KOPT-K1 (cell line): Measurements from ENCODE around the gene CALCR.

Experiments
- H3K27ac ChIP-seq: fragments of 200-600 bp; sonication (generic); 2 replicates; pipeline ENCODE4 v1.5.1; 2016; ENCODE audit warnings: antibody characterized with exemption, mild to moderate bottlenecking, low read depth, low read length; ENCODE audit not compliant: poor library complexity, severe bottlenecking
- H3K36me3 ChIP-seq: fragments of 200-600 bp; sonication (generic); 2 replicates; pipeline ENCODE4 v1.5.1; 2017; ENCODE audit warnings: antibody characterized with exemption, mild to moderate bottlenecking, low read length, moderate library complexity; ENCODE audit not compliant: insufficient read depth
- H3K9me3 ChIP-seq: fragments of 200-600 bp; sonication (generic); 2 replicates; pipeline ENCODE4 v1.5.1; 2017; ENCODE audit warnings: antibody characterized with exemption, low read length, mild to moderate bottlenecking; ENCODE audit not compliant: insufficient read depth, poor library complexity, severe bottlenecking

Gene CALCR

GRCh38 chr7:93435791-93436190 is 138.7 kb downstream of the CALCR start:
- Histone ChIP-seq H3K9me3 (no peaks in the 10 kb centered on the region), H3K36me3 (no peaks in the 10 kb centered on the region), H3K27ac (no peak overlapping the region)

GRCh38 chr7:93432130-93432529 is 142.4 kb downstream of the CALCR start:
- Histone ChIP-seq H3K9me3 (no peaks in the 10 kb centered on the region), H3K36me3 (no peaks in the 10 kb centered on the region)

GRCh38 chr7:93430917-93431588 is 143.5 kb downstream of the CALCR start:
- H3K27ac ChIP-seq = no peak overlapping the region
- no peaks in the 10 kb centered on the region for H3K9me3 ChIP-seq
- H3K36me3 ChIP-seq = no peaks in the 10 kb centered on the region

More at GRCh38 chr7:93432130-93432529, 142.4 kb downstream of the CALCR start:
- H3K27ac ChIP-seq = no peak overlapping the region

- Histone ChIP-seq H3K9me3 (no peaks in the 10 kb centered on the region), H3K27ac (no peak overlapping the region), H3K36me3 (no peaks in the 10 kb centered on the region)
These were observed 145.0 kb downstream of the CALCR start for GRCh38 chr7:93429563-93429962.

GRCh38 chr7:93427107-93427506 is 147.4 kb downstream of the CALCR start:
- Histone ChIP-seq H3K27ac (no peak overlapping the region), H3K9me3 (no peaks in the 10 kb centered on the region), H3K36me3 (no peaks in the 10 kb centered on the region)

- Histone ChIP-seq H3K36me3 (no peaks in the 10 kb centered on the region), H3K9me3 (no peaks in the 10 kb centered on the region), H3K27ac (no peak overlapping the region)
These were observed 148.3 kb downstream of the CALCR start for GRCh38 chr7:93426155-93426696.

- Histone ChIP-seq H3K27ac (no peak overlapping the region), H3K9me3 (no peaks in the 10 kb centered on the region)
These were observed 159.9 kb downstream of the CALCR start for GRCh38 chr7:93414574-93414973.

GRCh38 chr7:93409324-93409723 is 165.2 kb downstream of the CALCR start:
- no peak overlapping the region for H3K27ac ChIP-seq
- H3K9me3 ChIP-seq = peaks cover 7% of the 10 kb centered on the region
- no peaks in the 10 kb centered on the region for H3K36me3 ChIP-seq

More at GRCh38 chr7:93414574-93414973, 159.9 kb downstream of the CALCR start:
- H3K36me3 ChIP-seq = no peaks in the 10 kb centered on the region

GRCh38 chr7:93407239-93407638 is 167.3 kb downstream of the CALCR start:
- H3K36me3 ChIP-seq = no peaks in the 10 kb centered on the region
- H3K9me3 ChIP-seq = peaks cover 7% of the 10 kb centered on the region
- H3K27ac ChIP-seq = no peak overlapping the region

- Histone ChIP-seq H3K27ac (no peak overlapping the region), H3K9me3 (peaks cover 7% of the 10 kb centered on the region), H3K36me3 (no peaks in the 10 kb centered on the region)
These were observed 171.6 kb downstream of the CALCR start for GRCh38 chr7:93402944-93403343.

- Histone ChIP-seq H3K36me3 (no peaks in the 10 kb centered on the region), H3K9me3 (no peaks in the 10 kb centered on the region), H3K27ac (no peak overlapping the region)
These were observed 174.9 kb downstream of the CALCR start for GRCh38 chr7:93399642-93400041.

GRCh38 chr7:93392984-93393383 is 181.5 kb downstream of the CALCR start:
- no peaks in the 10 kb centered on the region for H3K9me3 ChIP-seq
- no peaks in the 10 kb centered on the region for H3K36me3 ChIP-seq
- no peak overlapping the region for H3K27ac ChIP-seq

GRCh38 chr7:93390660-93391059 is 183.9 kb downstream of the CALCR start:
- no peak overlapping the region for H3K27ac ChIP-seq
- H3K36me3 ChIP-seq = no peaks in the 10 kb centered on the region
- no peaks in the 10 kb centered on the region for H3K9me3 ChIP-seq

- Histone ChIP-seq H3K9me3 (no peaks in the 10 kb centered on the region), H3K27ac (no peak overlapping the region), H3K36me3 (no peaks in the 10 kb centered on the region)
These were observed 192.2 kb downstream of the CALCR start for GRCh38 chr7:93382362-93382761.

GRCh38 chr7:93378131-93378760 is 196.3 kb downstream of the CALCR start:
- H3K36me3 ChIP-seq = no peaks in the 10 kb centered on the region
- H3K27ac ChIP-seq = no peak overlapping the region
- no peaks in the 10 kb centered on the region for H3K9me3 ChIP-seq

GRCh38 chr7:93375603-93376002 is 198.9 kb downstream of the CALCR start:
- Histone ChIP-seq H3K36me3 (no peaks in the 10 kb centered on the region), H3K27ac (no peak overlapping the region), H3K9me3 (no peaks in the 10 kb centered on the region)
